OCI-LY3 (cell line): ENCODE results near the gene ADCY9.

Source experiments
- EZH2phosphoT487 ChIP-seq: fragments of 200-600 bp; shearing (Covaris generic); IDR thresholded peaks from 2 replicates; pipeline ENCODE4 v1.6.1; 2018; ENCODE audit warnings: antibody characterized with exemption, mixed run types, low read depth
- TF ChIP-seq, protein P1 (sequence below): fragments of 200-600, 300-600 bp; sonication (generic); IDR thresholded peaks from 2 replicates; pipeline ENCODE4 v1.5.1; 2014; ENCODE audit warnings: antibody characterized with exemption, low read length, low read depth

GRCh38 chr16:4141604-4142003 lies 25.4 kb upstream of the ADCY9 start:
- no peak for TF ChIP-seq EZH2phosphoT487
- TF ChIP-seq, protein P1, sequence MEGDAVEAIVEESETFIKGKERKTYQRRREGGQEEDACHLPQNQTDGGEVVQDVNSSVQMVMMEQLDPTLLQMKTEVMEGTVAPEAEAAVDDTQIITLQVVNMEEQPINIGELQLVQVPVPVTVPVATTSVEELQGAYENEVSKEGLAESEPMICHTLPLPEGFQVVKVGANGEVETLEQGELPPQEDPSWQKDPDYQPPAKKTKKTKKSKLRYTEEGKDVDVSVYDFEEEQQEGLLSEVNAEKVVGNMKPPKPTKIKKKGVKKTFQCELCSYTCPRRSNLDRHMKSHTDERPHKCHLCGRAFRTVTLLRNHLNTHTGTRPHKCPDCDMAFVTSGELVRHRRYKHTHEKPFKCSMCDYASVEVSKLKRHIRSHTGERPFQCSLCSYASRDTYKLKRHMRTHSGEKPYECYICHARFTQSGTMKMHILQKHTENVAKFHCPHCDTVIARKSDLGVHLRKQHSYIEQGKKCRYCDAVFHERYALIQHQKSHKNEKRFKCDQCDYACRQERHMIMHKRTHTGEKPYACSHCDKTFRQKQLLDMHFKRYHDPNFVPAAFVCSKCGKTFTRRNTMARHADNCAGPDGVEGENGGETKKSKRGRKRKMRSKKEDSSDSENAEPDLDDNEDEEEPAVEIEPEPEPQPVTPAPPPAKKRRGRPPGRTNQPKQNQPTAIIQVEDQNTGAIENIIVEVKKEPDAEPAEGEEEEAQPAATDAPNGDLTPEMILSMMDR: no peak
